Nephron progenitor cell (in vitro differentiated cells): ENCODE data around the gene SYTL1.

Experiments used
- DNase-seq: peaks from one replicate; pipeline ENCODE4 v3.0.0; 2021
- H3K27ac Mint-ChIP-seq: 2 replicates; pipeline ENCODE4 v1.8.0; 2021; ENCODE audit warnings: mild to moderate bottlenecking, moderate library complexity, mixed read lengths
- H3K27me3 Mint-ChIP-seq: 2 replicates; pipeline ENCODE4 v1.8.0; 2021; ENCODE audit warnings: mild to moderate bottlenecking, low read depth, mixed read lengths; ENCODE audit not compliant: poor library complexity
- H3K36me3 Mint-ChIP-seq: 2 replicates; pipeline ENCODE4 v1.8.0; 2021; ENCODE audit warnings: low read depth, mixed read lengths
- H3K4me1 Mint-ChIP-seq: 2 replicates; pipeline ENCODE4 v1.8.0; 2021; ENCODE audit warnings: mixed read lengths
- H3K4me3 Mint-ChIP-seq: 2 replicates; pipeline ENCODE4 v1.8.0; 2021; ENCODE audit warnings: mild to moderate bottlenecking, moderate library complexity, mixed read lengths
- H3K9me3 Mint-ChIP-seq: 2 replicates; pipeline ENCODE4 v1.8.0; 2021; ENCODE audit warnings: mild to moderate bottlenecking, moderate library complexity, mixed read lengths
- CTCF ChIP-seq: fragments of 200-600 bp; sonication (generic); IDR thresholded peaks from 2 replicates; pipeline ENCODE4 v1.5.0; 2021; ENCODE audit warnings: antibody characterized with exemption

The SYTL1 gene

GRCh38 chr1:27332536-27333281 lies 9.1 kb upstream of the SYTL1 start:
- TF ChIP-seq CTCF, result peak; percentile 84
- H3K27ac Mint-ChIP-seq, result no peak overlapping the region
- peaks cover 6% of the 10 kb centered on the region for H3K4me1 Mint-ChIP-seq
- peak; percentile 79 for DNase-seq
- H3K4me3 Mint-ChIP-seq, result no peak overlapping the region
- H3K36me3 Mint-ChIP-seq, result peaks cover 44% of the 10 kb centered on the region
- no peaks in the 10 kb centered on the region for H3K9me3 Mint-ChIP-seq
- no peaks in the 10 kb centered on the region for H3K27me3 Mint-ChIP-seq

- no peak overlapping the region for H3K27ac Mint-ChIP-seq
- H3K4me1 Mint-ChIP-seq, result peaks cover 5% of the 10 kb centered on the region
- peaks cover 39% of the 10 kb centered on the region for H3K36me3 Mint-ChIP-seq
- no peak for DNase-seq
- peaks cover 3% of the 10 kb centered on the region for H3K27me3 Mint-ChIP-seq
- no peak overlapping the region for H3K4me3 Mint-ChIP-seq
- no peaks in the 10 kb centered on the region for H3K9me3 Mint-ChIP-seq
- no peak for TF ChIP-seq CTCF
Observed at GRCh38 chr1:27333717-27334279, 8.0 kb upstream of the SYTL1 start.

- no peak for TF ChIP-seq CTCF
- peaks cover 29% of the 10 kb centered on the region for H3K36me3 Mint-ChIP-seq
- H3K4me1 Mint-ChIP-seq, result peaks cover 23% of the 10 kb centered on the region
- H3K9me3 Mint-ChIP-seq, result no peaks in the 10 kb centered on the region
- no peak overlapping the region for H3K4me3 Mint-ChIP-seq
- DNase-seq, result no peak
- peak overlapping the region; percentile 69 for H3K27ac Mint-ChIP-seq
- H3K27me3 Mint-ChIP-seq, result peaks cover 3% of the 10 kb centered on the region
Observed at GRCh38 chr1:27335506-27336422, 6.1 kb upstream of the SYTL1 start.

GRCh38 chr1:27336756-27337155 lies 5.1 kb upstream of the SYTL1 start:
- peaks cover 32% of the 10 kb centered on the region for H3K4me1 Mint-ChIP-seq
- H3K27me3 Mint-ChIP-seq, result peaks cover 3% of the 10 kb centered on the region
- no peak overlapping the region for H3K4me3 Mint-ChIP-seq
- no peak for DNase-seq
- peak overlapping the region; percentile 71 for H3K27ac Mint-ChIP-seq
- H3K36me3 Mint-ChIP-seq, result peaks cover 26% of the 10 kb centered on the region
- no peaks in the 10 kb centered on the region for H3K9me3 Mint-ChIP-seq
- TF ChIP-seq CTCF, result no peak

- Mint-ChIP-seq H3K4me3 (peak overlapping the region; percentile 40), H3K27ac (peak overlapping the region; percentile 98), H3K9me3 (no peaks in the 10 kb centered on the region), H3K4me1 (peaks cover 52% of the 10 kb centered on the region), H3K36me3 (peaks cover 16% of the 10 kb centered on the region), H3K27me3 (peaks cover 3% of the 10 kb centered on the region)
- no peak for TF ChIP-seq CTCF
- DNase-seq, result no peak
Observed at GRCh38 chr1:27338751-27339150, 3.1 kb upstream of the SYTL1 start.
